CD4-positive, alpha-beta T cell treated with Interleukin-1 beta for 1 hour (primary cell): ENCODE measurements around the gene LGI1.
A peak's percentile ranks its signal among the peaks of the same experiment; 100 is the strongest.

Experiments used
- DNase-seq, 2 donors: peaks; one replicate each; pipeline ENCODE4 v3.0.0-alpha.2; 2020 to 2022

The LGI1 gene

GRCh38 chr10:93757801-93758507, at the start of gene LGI1:
Gene LGI1, plus strand, starts transcription at chr10:93757936. Its CDS starts 209 bp downstream, at chr10:93758145.
- no peak for DNase-seq

- no peak for DNase-seq
Measured at GRCh38 chr10:93710333-93710909, 47.3 kb upstream of the LGI1 start.

DNA sequence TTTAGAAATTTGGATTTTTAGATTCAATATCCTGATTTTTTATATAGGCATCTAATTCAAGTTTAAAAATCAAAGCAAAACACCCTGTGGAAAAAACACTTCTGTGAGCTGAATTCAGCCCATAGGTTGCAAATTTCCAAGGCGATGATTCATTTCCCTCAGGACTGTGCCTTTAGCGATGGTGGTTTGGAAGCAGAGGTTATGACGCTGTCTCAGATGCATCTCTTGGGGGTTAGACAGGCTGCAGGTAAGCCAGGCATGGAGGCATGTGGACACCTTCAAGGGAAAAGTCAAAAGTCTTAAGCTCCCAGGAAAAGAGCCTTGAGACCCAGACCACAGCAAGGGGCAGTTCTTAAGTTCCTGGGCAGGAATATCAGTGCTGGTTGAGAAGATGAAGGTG, 45.8 kb upstream of the LGI1 start:
- DNase-seq: no peak

GRCh38 chr10:93712593-93712992, 45.1 kb upstream of the LGI1 start:
- no peak for DNase-seq

DNA sequence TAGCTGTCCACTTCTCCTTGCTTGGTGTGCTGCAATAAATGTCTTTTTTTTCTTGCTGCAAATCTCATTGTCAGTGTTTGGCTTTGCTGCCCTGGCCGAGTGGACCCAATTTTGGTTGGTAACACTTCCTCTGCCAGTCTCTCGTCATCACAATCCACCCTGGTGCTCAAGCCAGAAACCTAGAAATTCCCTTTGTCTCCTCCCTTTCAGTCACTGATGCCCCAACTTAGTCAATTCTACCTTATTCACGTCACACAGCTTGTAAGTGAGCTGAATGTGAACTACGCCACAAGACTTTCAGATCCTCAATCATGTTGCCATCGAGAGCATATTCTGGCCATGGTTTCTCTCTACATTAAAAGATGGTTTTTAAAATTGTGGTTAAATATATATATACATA, 42.4 kb upstream of the LGI1 start:
- DNase-seq: peak; percentile 6 to 9

DNA sequence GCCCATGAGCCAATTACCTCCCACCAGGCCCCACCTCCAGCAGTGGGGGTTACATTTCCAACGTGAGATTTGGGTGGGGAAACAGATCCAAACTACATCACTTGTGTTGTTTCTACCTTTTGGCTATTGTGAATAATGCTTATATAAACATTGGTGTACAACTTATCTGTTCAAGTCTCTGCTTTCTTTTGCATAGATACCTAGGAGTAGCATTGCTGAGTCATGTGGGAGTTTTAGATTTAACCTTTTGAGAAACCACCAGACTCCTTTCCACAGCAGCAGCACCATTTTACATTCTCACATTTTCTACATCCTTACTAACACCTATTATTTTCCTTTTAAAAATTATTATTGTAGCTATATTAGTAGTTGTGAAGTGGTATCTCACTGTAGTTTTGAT, 41.0 kb upstream of the LGI1 start:
- no peak for DNase-seq

DNA sequence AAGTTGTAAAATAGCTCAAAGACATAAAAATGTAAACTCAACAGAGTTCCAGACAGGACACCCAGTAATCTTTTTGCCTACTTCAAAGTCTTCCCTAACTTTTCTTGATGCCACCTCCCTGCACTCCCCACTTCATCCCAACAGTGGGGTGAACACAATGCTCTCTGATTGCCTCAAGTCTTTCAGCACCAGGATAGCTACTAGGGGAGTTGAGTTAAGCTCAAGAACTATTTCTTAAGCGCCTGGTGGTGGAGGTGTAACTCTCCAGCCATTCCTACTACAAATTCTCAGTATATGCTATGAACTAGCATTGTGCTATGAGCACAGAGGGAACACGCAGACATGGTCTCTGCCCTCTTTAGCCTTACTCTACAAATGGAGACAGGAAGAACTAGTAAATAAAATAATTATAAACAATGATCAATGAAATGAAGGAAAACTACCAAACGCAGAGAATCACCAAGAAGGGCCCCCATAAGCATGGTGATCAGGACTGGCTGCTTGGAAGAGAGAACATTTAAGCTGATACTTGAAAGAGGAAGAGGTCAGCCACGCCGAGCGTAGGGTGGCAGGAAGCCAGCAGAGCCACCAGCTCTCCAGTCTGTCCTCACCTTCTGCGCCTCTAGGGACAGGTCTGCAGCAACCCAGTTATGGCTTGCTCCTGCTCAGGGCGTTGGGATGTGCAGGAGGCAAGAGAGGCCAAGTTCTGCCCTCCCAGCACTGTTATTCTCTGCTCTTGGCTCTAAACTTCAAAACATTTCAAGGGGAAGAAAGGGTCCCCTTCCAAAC, 38.6 kb upstream of the LGI1 start:
- DNase-seq: no peak

DNA sequence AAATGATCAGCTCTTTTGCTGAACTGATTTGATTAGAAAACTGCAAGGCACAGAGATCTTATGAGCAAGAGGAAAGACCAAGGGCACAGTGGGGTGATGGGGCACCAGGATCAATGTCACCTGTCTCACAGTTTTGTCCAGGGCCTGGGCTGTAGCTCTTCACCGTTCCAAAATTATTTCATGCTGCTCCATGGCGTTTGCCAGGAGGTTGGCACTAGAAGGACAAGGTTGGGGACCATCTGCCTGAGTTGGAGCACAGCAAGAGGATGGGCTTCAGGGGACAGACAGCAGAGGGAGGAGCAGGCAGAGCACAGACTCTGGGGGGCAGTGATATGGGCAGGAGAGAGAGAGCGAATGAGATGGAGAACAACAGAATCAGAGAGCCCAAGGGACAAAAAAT, 37.8 kb upstream of the LGI1 start:
- DNase-seq: no peak

DNA sequence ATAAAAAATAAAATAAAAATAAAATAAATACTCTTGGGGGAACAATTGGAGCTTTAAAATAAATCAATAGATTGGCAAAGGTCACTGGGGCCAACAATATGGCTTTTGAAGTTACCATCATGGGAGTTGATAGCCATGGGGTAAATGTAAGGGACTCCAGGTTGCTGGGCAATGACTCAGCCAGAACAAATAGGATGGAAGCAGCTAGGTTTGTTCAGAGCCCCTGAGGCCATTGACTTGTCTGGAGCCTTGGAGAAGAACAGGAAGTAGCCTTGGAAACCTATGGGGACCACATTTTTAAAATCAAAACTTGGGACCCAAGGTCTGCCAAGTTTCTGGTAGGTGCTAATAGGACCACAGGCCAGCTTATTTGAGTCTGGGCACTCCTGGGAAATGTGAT, 35.2 kb upstream of the LGI1 start:
- no peak for DNase-seq

GRCh38 chr10:93723153-93723552, 34.6 kb upstream of the LGI1 start:
- no peak for DNase-seq

DNA sequence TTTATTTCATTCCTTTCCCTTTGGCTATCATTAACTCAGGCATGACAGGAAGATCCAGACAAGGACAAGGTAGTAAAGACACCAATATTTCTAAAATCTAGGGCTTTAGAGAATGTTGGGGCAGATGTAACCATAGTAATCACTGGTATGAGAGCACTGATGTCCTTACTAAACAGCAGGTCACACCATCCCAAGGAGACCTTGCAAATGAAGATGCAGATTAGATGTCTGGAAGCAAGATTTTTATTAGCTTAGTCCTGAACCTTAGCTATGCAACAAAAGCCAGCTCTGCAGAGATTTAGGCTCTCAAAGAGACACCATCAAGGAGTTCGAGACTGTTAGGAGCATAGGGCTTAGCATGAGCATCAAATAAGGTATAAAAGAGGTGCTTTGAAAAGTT, 31.7 kb upstream of the LGI1 start:
- no peak for DNase-seq

DNA sequence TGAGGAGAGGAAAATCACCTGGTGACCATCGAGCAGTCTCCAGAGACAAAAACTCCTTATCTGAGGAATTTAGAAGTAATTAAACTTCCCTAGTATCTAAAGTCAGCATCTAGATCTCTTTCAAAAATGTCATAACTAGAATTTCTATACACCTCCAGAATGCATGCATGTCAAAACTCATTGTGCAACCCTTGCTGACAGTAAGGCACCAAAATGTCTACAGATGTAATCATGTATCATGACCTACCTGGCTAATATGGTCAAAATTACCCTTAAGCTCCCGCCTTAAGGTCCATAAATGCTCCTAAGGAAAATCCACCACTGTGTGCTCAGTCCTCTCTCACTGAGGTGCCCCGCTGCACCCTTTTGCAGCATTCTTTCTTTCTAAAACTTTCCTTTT, 16.4 kb upstream of the LGI1 start:
- no peak for DNase-seq

- peak in 1 of 2 donors; percentile 4 for DNase-seq
Measured at GRCh38 chr10:93742633-93743349, 14.9 kb upstream of the LGI1 start.

DNA sequence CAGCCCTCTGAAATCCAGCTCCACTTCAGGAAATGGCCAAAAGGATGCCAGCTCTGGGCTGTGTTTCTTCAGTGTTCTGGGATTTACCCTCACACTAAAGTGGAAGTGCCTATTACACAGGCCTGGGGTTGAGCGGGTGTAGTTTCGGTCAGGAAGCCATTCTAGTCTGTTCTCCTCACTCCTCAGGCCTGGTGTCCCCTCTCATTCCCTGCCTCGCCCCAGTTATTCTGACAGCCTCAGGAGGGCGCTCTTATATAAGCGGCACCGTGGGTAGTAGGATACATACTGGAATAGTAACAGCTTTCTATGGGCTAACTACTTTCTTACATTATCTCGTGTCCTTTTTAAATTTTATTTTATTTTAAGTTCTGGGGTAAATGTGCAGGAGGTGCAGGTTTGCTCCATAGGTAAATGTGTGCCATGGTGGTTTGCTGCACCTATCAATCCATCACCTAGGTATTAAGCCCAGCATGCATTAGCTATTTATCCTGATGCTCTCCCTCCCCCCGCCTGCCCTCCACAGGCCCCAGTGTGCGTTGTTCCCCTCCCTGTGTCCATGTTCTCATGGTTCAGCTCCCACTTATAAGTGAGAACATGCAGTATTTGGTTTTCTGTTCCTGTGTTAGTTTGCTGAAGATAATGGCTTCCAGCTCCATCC, 12.2 kb upstream of the LGI1 start:
- DNase-seq: peak in 1 of 2 donors; percentile 7

DNA sequence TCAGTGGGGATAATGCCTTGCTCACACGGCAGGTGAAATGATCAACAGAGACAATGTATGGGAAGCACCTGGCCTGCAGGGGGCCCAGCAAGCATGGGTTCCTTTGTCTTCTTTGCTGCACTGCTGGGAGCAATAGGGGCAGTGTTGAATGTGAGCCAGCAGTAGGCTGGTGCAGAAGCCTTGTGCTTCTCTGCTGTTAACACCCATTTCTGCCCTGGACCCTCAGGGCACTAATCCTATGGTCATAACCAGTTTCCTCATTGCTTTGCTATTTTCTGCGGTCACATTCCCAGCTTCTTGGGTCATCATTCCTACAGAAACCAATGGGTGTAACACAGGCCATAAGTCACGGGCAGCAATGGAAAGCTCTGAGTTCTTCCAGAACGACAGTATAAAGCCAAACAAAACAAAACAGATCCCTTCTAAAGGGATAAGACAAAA, 10.9 kb upstream of the LGI1 start:
- DNase-seq: no peak

DNA sequence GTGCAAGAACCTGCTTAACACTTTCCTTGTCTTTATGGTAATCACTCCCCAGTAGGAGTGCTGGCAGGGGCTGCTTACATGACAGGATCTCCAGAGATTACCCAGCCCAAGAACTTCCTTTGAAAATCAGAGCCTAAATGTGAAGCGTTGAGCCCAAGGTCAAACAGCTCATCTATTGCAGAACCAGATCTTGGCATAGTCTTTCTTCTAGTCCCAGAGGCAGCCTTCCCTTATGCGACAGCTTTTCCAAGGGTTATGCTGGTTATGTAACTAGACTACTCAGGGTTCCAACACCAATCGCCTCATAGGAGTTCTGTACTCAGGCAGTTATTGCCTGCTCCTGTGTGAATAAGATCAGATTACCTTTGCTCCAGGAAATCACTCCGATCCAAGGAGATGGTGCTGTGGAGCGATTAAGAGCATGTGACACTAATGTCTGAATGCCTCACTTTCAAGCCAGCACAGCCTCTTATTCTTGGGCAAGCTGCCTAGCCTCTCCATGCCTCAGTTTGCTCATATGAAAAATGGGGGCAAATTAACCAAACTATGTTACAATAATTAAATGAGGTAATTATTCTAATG, 8.4 kb upstream of the LGI1 start:
- no peak for DNase-seq

DNA sequence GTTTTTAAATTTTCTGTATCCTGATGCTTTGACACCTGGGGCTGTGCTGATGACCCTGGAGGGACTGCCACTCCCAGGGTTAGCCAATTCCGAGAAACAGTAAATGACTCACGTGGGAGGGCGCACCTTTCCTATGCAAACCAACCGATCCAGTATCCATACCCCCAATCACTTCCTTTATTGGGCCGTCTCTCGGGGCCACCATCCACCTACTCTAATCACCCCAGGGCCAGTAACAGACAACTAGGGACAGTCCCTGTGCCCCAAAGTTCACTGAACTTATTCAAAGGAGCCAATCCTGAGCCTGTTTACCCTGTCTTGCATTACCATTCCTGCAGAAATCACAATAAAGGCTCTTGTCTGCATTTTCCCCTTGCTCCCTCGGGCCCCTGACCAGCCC, 6.6 kb upstream of the LGI1 start:
- DNase-seq: no peak

DNA sequence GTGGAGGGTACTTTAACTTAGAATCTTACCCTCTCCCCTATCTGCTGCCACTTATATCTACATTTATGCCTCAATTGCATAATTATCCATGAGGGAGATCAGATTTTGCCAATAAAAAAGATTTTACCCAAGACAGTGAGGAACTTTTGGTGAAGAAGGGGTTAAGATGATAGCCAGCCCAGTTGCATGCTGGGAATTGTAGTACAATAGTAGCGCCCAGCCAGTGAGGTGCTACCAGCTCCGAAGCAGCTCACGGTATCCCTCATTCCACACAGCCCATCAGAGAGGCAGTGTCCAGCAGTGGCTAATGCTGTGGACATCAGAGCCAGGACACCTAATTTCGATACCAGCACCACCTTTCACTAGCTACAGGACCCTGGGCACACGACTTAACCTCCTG, 5.9 kb upstream of the LGI1 start:
- DNase-seq: peak; percentile 6

GRCh38 chr10:93752761-93753160, 5.0 kb upstream of the LGI1 start:
- DNase-seq: no peak

DNA sequence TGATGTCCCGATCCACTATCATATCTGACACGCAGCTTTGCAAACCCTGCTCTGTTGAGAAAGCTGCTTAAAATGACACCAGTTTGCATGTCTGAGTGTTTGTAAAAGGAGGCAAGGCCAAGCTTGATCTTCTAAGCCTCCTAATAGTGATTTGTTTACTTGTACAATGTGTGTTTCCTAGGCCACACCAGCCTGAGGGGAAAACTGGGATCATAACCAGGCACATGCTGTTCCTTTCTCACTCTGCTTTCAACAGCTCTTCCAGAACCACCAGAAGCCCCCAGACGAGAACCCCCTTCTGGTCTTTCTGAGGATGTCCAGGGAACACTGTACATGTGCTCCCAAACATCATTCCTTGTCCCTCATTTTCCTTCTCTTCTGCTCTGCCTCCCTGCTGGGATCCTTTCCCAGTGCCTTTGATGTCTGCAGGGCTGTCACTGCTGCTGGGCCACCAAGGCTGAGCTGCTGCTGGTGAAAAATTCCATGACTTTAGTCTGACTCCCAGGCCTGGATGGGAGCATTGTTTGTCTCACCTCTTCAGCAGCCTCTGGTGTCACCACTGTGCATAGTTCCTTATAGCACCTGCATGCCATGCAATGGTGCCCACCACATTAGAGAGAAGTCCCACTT, 4.0 kb upstream of the LGI1 start:
- no peak for DNase-seq

DNA sequence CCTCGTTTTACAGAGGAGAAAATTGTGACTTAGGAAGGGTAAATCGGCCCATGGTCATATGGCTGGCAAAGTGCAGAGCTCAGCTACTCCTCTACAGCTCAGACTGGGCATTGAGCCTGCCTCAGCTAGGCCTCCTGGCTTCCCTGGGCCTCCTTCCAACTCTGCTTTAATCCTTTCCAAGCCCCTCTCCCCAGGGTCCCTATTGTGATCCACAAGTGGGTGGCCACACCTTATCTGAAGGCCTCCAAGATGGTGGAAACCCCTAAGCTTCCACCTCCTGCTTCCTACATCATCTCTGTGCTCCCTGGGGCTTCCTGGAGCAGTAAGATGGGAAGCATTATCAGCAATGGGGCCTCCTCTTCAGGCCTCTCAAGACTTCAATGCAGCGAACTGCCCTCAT, 3.0 kb upstream of the LGI1 start:
- no peak for DNase-seq
